ENCODE results near the gene RHBDL3.

- TF ChIP-seq CTCF (IDR thresholded peaks at IDR 0.05) (no peak), POLR2A (IDR thresholded peaks at IDR 0.05) (no peak)
Observed at GRCh38 chr17:32266051-32266388, 388 bp downstream of the RHBDL3 start.

Measured in right lobe of liver (tissue), 4 donors.